Effector CD4-positive, alpha-beta T cell (primary cell): Measurements from ENCODE around the gene DIS3L.
"Not testable (repeated sequence)": the region's sequence is repeated elsewhere in the genome, so short reads cannot be mapped to it uniquely, and the experiment has no call there.

Source experiments
- DNase-seq: peaks from one replicate; pipeline ENCODE4 v3.0.0-alpha.2; 2020
- total RNA-seq: gene quantifications from one replicate; lab custom pipeline; 2026; lab: John Stamatoyannopoulos, UW

The DIS3L gene
- total RNA-seq: 47.1 reads per million, percentile 67 among the genes with 10 or more reads in this experiment

GRCh38 chr15:66293419-66294156 lies at the start of gene DIS3L:
Gene DIS3L (plus strand): TSS chr15:66293568. CDS start chr15:66293597, 29 bp downstream.
- peak; percentile 42 for DNase-seq

- not testable (repeated sequence) for DNase-seq
Observed at GRCh38 chr15:66245832-66246231, 47.5 kb upstream of the DIS3L start.

GRCh38 chr15:66246937-66247336 lies 46.4 kb upstream of the DIS3L start:
- DNase-seq: no peak

GRCh38 chr15:66249605-66250174 lies 43.7 kb upstream of the DIS3L start:
- DNase-seq: no peak

- no peak for DNase-seq
Observed at GRCh38 chr15:66251065-66251789, 42.1 kb upstream of the DIS3L start.

GRCh38 chr15:66251790-66252684 lies 41.3 kb upstream of the DIS3L start:
- DNase-seq: peak; percentile 38

GRCh38 chr15:66252685-66253417 lies 40.5 kb upstream of the DIS3L start:
- no peak for DNase-seq

GRCh38 chr15:66253418-66254088 lies 39.8 kb upstream of the DIS3L start, which contains the start of gene MEGF11:
Gene MEGF11 (minus strand): TSS chr15:66253750. CDS start chr15:66128403, 125,347 bp downstream.
- no peak for DNase-seq

GRCh38 chr15:66254089-66254950 lies 39.0 kb upstream of the DIS3L start:
- no peak for DNase-seq

- DNase-seq: no peak
Observed at GRCh38 chr15:66254951-66255676, 38.3 kb upstream of the DIS3L start.

GRCh38 chr15:66256692-66257091 lies 36.7 kb upstream of the DIS3L start:
- no peak for DNase-seq

- DNase-seq: no peak
Observed at GRCh38 chr15:66261056-66261455, 32.3 kb upstream of the DIS3L start.

GRCh38 chr15:66262837-66263236 lies 30.5 kb upstream of the DIS3L start:
- not testable (repeated sequence) for DNase-seq

- DNase-seq: no peak
Observed at GRCh38 chr15:66264859-66265513, 28.4 kb upstream of the DIS3L start.

GRCh38 chr15:66269326-66270090 lies 23.9 kb upstream of the DIS3L start:
- DNase-seq: no peak

GRCh38 chr15:66270932-66271331 lies 22.4 kb upstream of the DIS3L start:
- no peak for DNase-seq

- no peak for DNase-seq
Observed at GRCh38 chr15:66275352-66275751, 18.0 kb upstream of the DIS3L start.

GRCh38 chr15:66276546-66276945 lies 16.8 kb upstream of the DIS3L start:
- DNase-seq: no peak
